Neuron (in vitro differentiated cells): ENCODE data around the gene PABPN1L.

Experiments
- H2AFZ ChIP-seq: one replicate; pipeline ENCODE4 v1.6.1; 2013; ENCODE audit warnings: low read depth, mild to moderate bottlenecking, inconsistent platforms, low read length, moderate library complexity
- H3K27me3 ChIP-seq: one replicate; pipeline ENCODE4 v1.6.1; 2013; ENCODE audit warnings: low read length; ENCODE audit not compliant: insufficient read depth
- H3K36me3 ChIP-seq: one replicate; pipeline ENCODE4 v1.6.1; 2013; ENCODE audit warnings: low read length; ENCODE audit not compliant: insufficient read depth
- H3K4me1 ChIP-seq: one replicate; pipeline ENCODE4 v1.6.1; 2013; ENCODE audit warnings: low read length; ENCODE audit not compliant: insufficient read depth
- H3K4me3 ChIP-seq: 2 replicates; pipeline ENCODE4 v1.5.1; 2013; ENCODE audit warnings: mild to moderate bottlenecking, low read length, moderate library complexity
- H3K9me3 ChIP-seq: one replicate; pipeline ENCODE4 v1.6.1; 2013; ENCODE audit warnings: low read length

Gene PABPN1L

DNA sequence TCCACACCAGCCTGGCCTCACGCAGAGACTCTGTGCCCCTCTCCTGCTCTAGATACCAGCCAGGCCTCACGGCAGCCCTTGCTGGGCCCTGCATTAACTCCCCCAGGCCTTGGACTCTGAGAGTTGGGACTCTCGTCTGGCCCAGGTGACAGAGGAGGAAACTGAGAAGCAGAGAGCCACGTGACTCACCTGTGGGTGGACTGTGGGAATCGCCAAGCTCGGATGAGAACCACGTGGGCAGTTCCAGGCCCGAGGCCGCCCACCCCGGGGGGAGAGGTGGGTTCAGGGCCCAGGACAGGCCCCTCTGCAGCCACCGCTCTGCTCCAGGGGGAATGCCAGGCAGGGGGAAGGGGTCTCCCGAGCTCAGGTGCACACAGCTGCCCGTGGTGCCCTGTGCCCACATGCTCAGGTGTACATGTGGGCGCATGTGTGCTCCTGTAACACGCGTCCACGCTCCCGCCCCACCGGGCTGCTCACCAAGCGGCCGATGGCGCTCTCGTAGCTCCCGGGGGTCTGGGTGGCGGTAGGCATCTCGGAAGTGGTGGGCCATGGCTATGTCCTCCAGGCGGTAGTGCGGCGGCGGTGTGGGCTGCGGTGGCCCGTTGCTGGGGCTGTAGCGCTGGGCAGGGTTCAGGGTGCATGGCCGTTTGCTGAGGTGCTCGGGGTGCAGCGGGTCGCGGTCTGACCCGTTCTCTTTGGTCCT lies 18.3 kb upstream of the PABPN1L start:
- H3K4me3 ChIP-seq = no peak overlapping the region
- peaks cover 3% of the 10 kb centered on the region for H3K9me3 ChIP-seq
- no peaks in the 10 kb centered on the region for H3K36me3 ChIP-seq
- H3K4me1 ChIP-seq = peaks cover 7% of the 10 kb centered on the region
- H2AFZ ChIP-seq = no peak overlapping the region
- H3K27me3 ChIP-seq = no peaks in the 10 kb centered on the region

GRCh38 chr16:88883946-88884345 lies 17.5 kb upstream of the PABPN1L start:
- peaks cover 7% of the 10 kb centered on the region for H3K4me1 ChIP-seq
- H3K9me3 ChIP-seq = no peaks in the 10 kb centered on the region
- no peak overlapping the region for H2AFZ ChIP-seq
- no peak overlapping the region for H3K4me3 ChIP-seq
- H3K27me3 ChIP-seq = no peaks in the 10 kb centered on the region
- no peaks in the 10 kb centered on the region for H3K36me3 ChIP-seq

GRCh38 chr16:88883117-88883895 lies 16.8 kb upstream of the PABPN1L start:
- Histone ChIP-seq H3K4me3 (no peak overlapping the region), H3K9me3 (no peaks in the 10 kb centered on the region), H3K27me3 (no peaks in the 10 kb centered on the region), H3K4me1 (peaks cover 7% of the 10 kb centered on the region), H3K36me3 (no peaks in the 10 kb centered on the region), H2AFZ (no peak overlapping the region)

GRCh38 chr16:88882358-88883030 lies 16.0 kb upstream of the PABPN1L start:
- Histone ChIP-seq H3K36me3 (no peaks in the 10 kb centered on the region), H3K4me1 (peaks cover 7% of the 10 kb centered on the region), H2AFZ (no peak overlapping the region), H3K9me3 (no peaks in the 10 kb centered on the region), H3K27me3 (peaks cover 6% of the 10 kb centered on the region), H3K4me3 (no peak overlapping the region)

- Histone ChIP-seq H3K36me3 (no peaks in the 10 kb centered on the region), H3K4me3 (no peak overlapping the region), H3K9me3 (no peaks in the 10 kb centered on the region), H2AFZ (no peak overlapping the region), H3K27me3 (peaks cover 9% of the 10 kb centered on the region), H3K4me1 (peaks cover 7% of the 10 kb centered on the region)
These were observed 15.4 kb upstream of the PABPN1L start for GRCh38 chr16:88881675-88882357.

GRCh38 chr16:88881007-88881615 lies 14.7 kb upstream of the PABPN1L start:
- Histone ChIP-seq H3K4me3 (no peak overlapping the region), H3K36me3 (no peaks in the 10 kb centered on the region), H3K4me1 (peaks cover 7% of the 10 kb centered on the region), H3K27me3 (peaks cover 9% of the 10 kb centered on the region), H2AFZ (no peak overlapping the region), H3K9me3 (no peaks in the 10 kb centered on the region)

DNA sequence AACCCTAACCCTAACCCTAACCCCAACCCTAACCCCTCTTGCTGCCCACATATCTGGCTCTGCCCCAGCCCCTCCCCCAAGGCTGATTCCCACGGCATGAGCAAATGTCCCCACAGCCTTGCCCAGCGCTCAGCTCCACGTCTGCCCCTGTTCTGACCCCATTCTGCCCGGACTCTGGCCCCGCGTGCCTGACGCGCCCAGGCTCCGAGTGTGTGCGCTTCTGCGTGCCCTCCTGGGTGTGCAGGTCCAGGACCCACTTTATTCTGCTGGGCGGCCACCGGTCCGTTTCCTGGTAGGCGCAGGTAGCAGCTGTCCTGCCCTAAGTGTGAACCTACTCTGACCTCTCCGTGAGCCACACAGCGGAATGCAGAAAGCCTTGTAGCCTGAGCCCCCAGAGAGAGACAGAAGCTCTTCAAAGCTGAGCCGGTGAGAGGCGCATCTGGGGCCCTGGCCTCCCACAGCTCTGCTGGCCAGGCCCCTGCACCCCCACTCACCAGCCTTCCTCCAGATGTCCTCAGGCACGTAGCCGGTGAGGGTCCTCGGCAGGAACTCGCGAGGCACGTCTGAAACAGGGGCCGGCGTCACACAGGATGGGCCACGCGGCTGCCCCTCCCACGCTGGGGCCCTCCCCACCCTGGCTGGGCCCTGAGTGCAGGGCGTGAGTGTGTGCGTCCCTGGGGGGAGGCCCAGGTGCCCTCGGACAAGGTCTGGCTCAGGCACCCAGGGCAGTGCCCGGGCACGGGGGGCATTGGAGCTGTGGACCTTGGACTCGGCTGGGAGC lies 14.0 kb upstream of the PABPN1L start:
- Histone ChIP-seq H3K9me3 (no peaks in the 10 kb centered on the region), H3K4me1 (peaks cover 7% of the 10 kb centered on the region), H3K27me3 (peaks cover 9% of the 10 kb centered on the region), H3K4me3 (no peak overlapping the region), H2AFZ (no peak overlapping the region), H3K36me3 (no peaks in the 10 kb centered on the region)

DNA sequence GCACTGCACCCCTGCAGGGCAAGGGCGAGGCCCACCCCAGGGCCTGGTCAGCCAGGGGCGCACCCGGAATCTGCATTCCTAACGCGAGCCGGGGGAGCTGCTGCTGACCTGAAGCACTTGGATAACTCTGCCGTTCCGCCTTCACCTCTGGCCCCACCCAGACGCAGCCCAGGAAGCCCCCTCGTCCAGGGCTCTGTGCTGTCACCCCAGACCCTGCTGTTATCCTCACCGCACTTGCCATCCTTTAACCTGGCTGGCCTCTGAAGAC lies 13.3 kb upstream of the PABPN1L start:
- Histone ChIP-seq H2AFZ (no peak overlapping the region), H3K4me1 (peaks cover 7% of the 10 kb centered on the region), H3K4me3 (no peak overlapping the region)

GRCh38 chr16:88878967-88879787 lies 12.7 kb upstream of the PABPN1L start:
- peaks cover 11% of the 10 kb centered on the region for H3K27me3 ChIP-seq
- H3K9me3 ChIP-seq = no peaks in the 10 kb centered on the region
- H3K4me1 ChIP-seq = peaks cover 7% of the 10 kb centered on the region
- H2AFZ ChIP-seq = no peak overlapping the region
- H3K36me3 ChIP-seq = no peaks in the 10 kb centered on the region
- no peak overlapping the region for H3K4me3 ChIP-seq

More for the DNA sequence above, 13.3 kb upstream of the PABPN1L start:
- Histone ChIP-seq H3K27me3 (peaks cover 11% of the 10 kb centered on the region), H3K36me3 (no peaks in the 10 kb centered on the region), H3K9me3 (no peaks in the 10 kb centered on the region)

DNA sequence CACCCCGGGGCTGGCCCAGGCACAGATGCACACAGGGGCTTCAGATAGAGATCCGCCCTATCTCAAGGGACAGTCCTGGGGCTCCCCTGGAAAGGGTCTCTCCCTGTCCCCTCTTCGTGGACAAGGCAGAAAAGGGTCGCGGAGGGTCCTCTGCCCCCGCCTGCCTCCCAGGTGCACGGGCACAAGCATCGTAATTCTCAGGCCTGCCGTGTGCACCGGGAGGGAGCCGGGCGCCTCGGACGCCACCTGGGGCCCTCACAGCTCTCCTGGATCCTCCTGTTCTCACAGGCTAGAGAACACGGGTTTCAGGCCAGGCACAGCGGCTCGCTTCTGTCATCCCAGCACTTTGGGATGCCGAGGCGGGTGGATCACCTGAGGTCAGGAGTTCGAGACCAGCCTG lies 11.9 kb upstream of the PABPN1L start:
- peaks cover 7% of the 10 kb centered on the region for H3K4me1 ChIP-seq
- H3K27me3 ChIP-seq = peaks cover 13% of the 10 kb centered on the region
- H2AFZ ChIP-seq = no peak overlapping the region
- H3K36me3 ChIP-seq = no peaks in the 10 kb centered on the region
- H3K9me3 ChIP-seq = no peaks in the 10 kb centered on the region
- no peak overlapping the region for H3K4me3 ChIP-seq

DNA sequence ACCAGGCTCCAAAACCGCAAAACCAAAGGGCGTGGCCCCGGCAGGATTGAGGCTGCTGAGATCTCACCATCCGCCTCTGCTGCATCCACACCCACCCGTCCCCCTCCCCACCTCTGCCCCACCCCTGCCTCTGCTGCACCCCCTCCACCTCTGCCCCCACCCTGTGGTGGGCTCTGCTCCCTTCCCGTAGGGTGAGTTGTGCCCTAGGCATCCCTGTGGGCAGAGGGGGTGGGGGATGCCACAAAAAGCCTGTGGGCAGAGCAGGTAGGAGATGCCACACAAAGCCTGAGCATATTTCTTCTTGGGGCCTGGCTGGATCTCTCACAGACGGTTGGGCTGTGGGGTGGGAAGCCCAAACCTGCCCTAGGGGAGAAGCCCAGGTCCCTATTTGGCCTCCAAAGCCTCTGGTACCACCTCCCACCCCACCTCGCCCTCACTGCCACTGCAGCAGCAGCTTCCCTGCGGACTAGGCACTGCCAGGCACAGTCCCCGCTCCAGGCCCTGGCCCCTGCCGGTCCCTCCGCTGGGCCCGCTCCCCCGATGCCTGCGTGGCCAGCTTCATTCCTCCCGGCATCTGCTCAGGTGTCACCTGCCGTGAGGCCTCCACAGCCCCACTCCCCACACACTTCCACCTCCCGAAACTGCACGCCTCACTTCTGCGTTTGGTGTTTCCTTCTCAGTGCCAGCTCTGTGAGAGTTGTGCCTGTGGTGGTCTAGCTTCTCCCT lies 11.3 kb upstream of the PABPN1L start:
- no peaks in the 10 kb centered on the region for H3K36me3 ChIP-seq
- H2AFZ ChIP-seq = no peak overlapping the region
- H3K27me3 ChIP-seq = peaks cover 18% of the 10 kb centered on the region
- H3K9me3 ChIP-seq = no peaks in the 10 kb centered on the region
- no peak overlapping the region for H3K4me3 ChIP-seq
- H3K4me1 ChIP-seq = peaks cover 7% of the 10 kb centered on the region
